Natural killer cell (primary cell): ENCODE results near the gene SLC7A14. TPM values are rescaled to one million over a fixed set of nuclear protein-coding genes. Genes with fewer than 3 reads are reported as not detected.

ENCODE experiments used
- ATAC-seq, 3 donors: fragments of 150-1000 bp in 2 of 3; fragments of 200-7000 bp in 1 of 3; cut with Tn5 transposase; 1 replicate in 1 of 3; 2 replicates in 2 of 3; pipeline ENCODE4 v1.10.0; 2021; ENCODE audit warnings: mild to moderate bottlenecking in 2 of 3, moderate library complexity in 2 of 3
- DNase-seq, 2 donors: peaks; one replicate each; pipeline versions ENCODE4 v3.0.0 to v3.0.0-alpha.2; 2013 to 2021; ENCODE audit warnings: mixed read lengths in 1 of 2
- H3K27ac ChIP-seq: one replicate; pipeline ENCODE4 v1.5.1; 2013; ENCODE audit warnings: mild to moderate bottlenecking, low read length
- H3K27me3 ChIP-seq: one replicate; pipeline ENCODE4 v1.6.1; 2013; ENCODE audit warnings: low read length; ENCODE audit not compliant: control insufficient read depth, insufficient read depth
- H3K36me3 ChIP-seq: one replicate; pipeline ENCODE4 v1.6.1; 2013; ENCODE audit warnings: low read length; ENCODE audit not compliant: control insufficient read depth, insufficient read depth
- H3K4me1 ChIP-seq: one replicate; pipeline ENCODE4 v1.6.1; 2013; ENCODE audit warnings: low read length; ENCODE audit not compliant: control insufficient read depth, insufficient read depth
- H3K4me3 ChIP-seq: one replicate; pipeline ENCODE4 v1.5.1; 2013; ENCODE audit warnings: low read length
- H3K9me3 ChIP-seq: one replicate; pipeline ENCODE4 v1.6.1; 2013; ENCODE audit warnings: low read length; ENCODE audit not compliant: control insufficient read depth, insufficient read depth
- H3K27ac Mint-ChIP-seq, 2 donors: one replicate each; pipeline ENCODE4 v1.8.0; 2022; ENCODE audit warnings: mild to moderate bottlenecking in 2 of 2, mixed read lengths in 2 of 2, moderate library complexity in 1 of 2
- H3K27me3 Mint-ChIP-seq, 2 donors: one replicate each; pipeline ENCODE4 v1.8.0; 2022; ENCODE audit warnings: low read depth in 2 of 2, mixed read lengths in 2 of 2
- H3K36me3 Mint-ChIP-seq: one replicate; pipeline ENCODE4 v1.8.0; 2022; ENCODE audit warnings: mixed read lengths
- H3K4me1 Mint-ChIP-seq, 2 donors: one replicate each; pipeline ENCODE4 v1.8.0; 2022; ENCODE audit warnings: mixed read lengths in 2 of 2
- H3K4me3 Mint-ChIP-seq: one replicate; pipeline ENCODE4 v1.8.0; 2022; ENCODE audit warnings: mild to moderate bottlenecking, moderate library complexity, mixed read lengths
- H3K9me3 Mint-ChIP-seq, 2 donors: one replicate each; pipeline ENCODE4 v1.8.0; 2022; ENCODE audit warnings: mixed read lengths in 2 of 2
- CTCF ChIP-seq: fragments of 200-600 bp; IDR thresholded peaks from one replicate; pipeline ENCODE4 v1.8.0; 2022; ENCODE audit warnings: antibody characterized with exemption
- WGBS: methylation state at CpG from one replicate; pipeline ENCODE4 v1.1.7; 2013; ENCODE audit warnings: missing lambda C conversion rate; ENCODE audit not compliant: insufficient coverage; 5-methylcytosine and 5-hydroxymethylcytosine counted together
- intact Hi-C: fragments of 100-400 bp; cut with micrococcal nuclease; formaldehyde crosslinking; loops from one replicate; pipeline ENCODE4 v1.14.2; 2022
- total RNA-seq, 4 donors: library from RNA; stranded (reverse); fragments of 120-200 nt in 1 of 4; gene quantifications; one replicate each; pipeline versions ENCODE4 v1.2.3 to v1.2.4, GENCODE V29; 2013 to 2022

Gene SLC7A14
- not detected for total RNA-seq
- total RNA-seq (2013), result not detected

DNA sequence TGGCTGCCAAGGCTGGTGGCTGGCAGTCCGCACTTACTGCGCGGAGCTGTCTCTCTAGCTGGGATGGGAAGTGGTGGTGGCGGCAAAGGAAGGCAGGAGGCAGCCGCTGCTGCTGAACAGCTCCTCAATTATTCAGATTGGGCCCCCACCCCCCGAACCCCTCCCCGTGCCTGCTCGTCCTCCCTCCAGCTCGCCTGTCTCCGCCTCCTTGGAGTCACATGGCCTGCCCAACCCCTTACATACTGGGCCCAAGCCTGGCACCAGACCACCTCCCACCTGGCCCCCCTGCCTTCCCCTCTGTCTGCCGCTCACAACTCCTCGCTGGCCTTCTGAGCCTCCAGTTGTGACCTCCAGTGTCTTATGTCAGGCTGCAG lies at the start of gene SLC7A14:
Gene SLC7A14, minus strand, starts transcription at position 139 of the 374 bp plus-strand sequence. CDS start 59,139 bp downstream, outside the sequence.
- ATAC-seq (no peak), DNase-seq (no peak)
- Histone ChIP-seq H3K27ac (no peak within 1 kb of the TSS), H3K4me3 (no peak within 1 kb of the TSS), H3K36me3 (no peaks in the 10 kb centered on the region), H3K4me1 (no peaks in the 10 kb centered on the region), H3K9me3 (peaks cover 2% of the 10 kb centered on the region), H3K27me3 (peaks cover 31% of the 10 kb centered on the region)
- Mint-ChIP-seq H3K4me1 (no peaks in the 10 kb centered on the region), H3K4me3 (no peak within 1 kb of the TSS), H3K27me3 (peaks cover 42 to 76% of the 10 kb centered on the region in 2 donors), H3K27ac (no peak within 1 kb of the TSS), H3K9me3 (peaks cover 3 to 4% of the 10 kb centered on the region in 2 donors), H3K36me3 (no peaks in the 10 kb centered on the region)
- WGBS, result 13% methylated on average over 11 of the region's 12 CpGs
- no peak for TF ChIP-seq CTCF
- intact Hi-C loops, result no loop called here

- Mint-ChIP-seq H3K4me1 (no peaks in the 10 kb centered on the region), H3K36me3 (no peaks in the 10 kb centered on the region), H3K4me3 (no peak overlapping the region), H3K27ac (no peak overlapping the region), H3K9me3 (no peaks in the 10 kb centered on the region), H3K27me3 (peaks cover 12 to 18% of the 10 kb centered on the region in 2 donors)
- H3K27me3 ChIP-seq, result no peaks in the 10 kb centered on the region
- H3K27ac ChIP-seq, result no peak overlapping the region
- DNase-seq, result no peak
- 65% methylated on average over 2 of the region's 2 CpGs for WGBS
- no peaks in the 10 kb centered on the region for H3K36me3 ChIP-seq
- intact Hi-C loops, result no loop called here
- H3K4me1 ChIP-seq, result no peaks in the 10 kb centered on the region
- H3K9me3 ChIP-seq, result no peaks in the 10 kb centered on the region
- no peak overlapping the region for H3K4me3 ChIP-seq
- no peak for TF ChIP-seq CTCF
- no peak for ATAC-seq
These were observed 49.5 kb upstream of the SLC7A14 start for GRCh38 chr3:170635385-170635735.

- ATAC-seq, result no peak
- Mint-ChIP-seq H3K9me3 (no peaks in the 10 kb centered on the region), H3K36me3 (no peaks in the 10 kb centered on the region), H3K27ac (no peak overlapping the region), H3K4me3 (no peak overlapping the region), H3K4me1 (no peaks in the 10 kb centered on the region), H3K27me3 (peaks cover 12 to 18% of the 10 kb centered on the region in 2 donors)
- intact Hi-C loops, result no loop called here
- Histone ChIP-seq H3K27ac (no peak overlapping the region), H3K4me1 (no peaks in the 10 kb centered on the region), H3K36me3 (no peaks in the 10 kb centered on the region), H3K4me3 (no peak overlapping the region), H3K9me3 (no peaks in the 10 kb centered on the region), H3K27me3 (no peaks in the 10 kb centered on the region)
- DNase-seq, result no peak
- no peak for TF ChIP-seq CTCF
- 75% methylated on average over 2 of the region's 3 CpGs for WGBS
These were observed 48.9 kb upstream of the SLC7A14 start for GRCh38 chr3:170634663-170635384.

GRCh38 chr3:170633573-170633972 lies 47.7 kb upstream of the SLC7A14 start:
- Mint-ChIP-seq H3K4me3 (no peak overlapping the region), H3K27ac (no peak overlapping the region), H3K27me3 (peaks cover 19 to 28% of the 10 kb centered on the region in 2 donors), H3K4me1 (no peaks in the 10 kb centered on the region), H3K9me3 (no peaks in the 10 kb centered on the region), H3K36me3 (no peaks in the 10 kb centered on the region)
- ATAC-seq (no peak), DNase-seq (no peak)
- Histone ChIP-seq H3K27me3 (no peaks in the 10 kb centered on the region), H3K36me3 (no peaks in the 10 kb centered on the region), H3K4me3 (no peak overlapping the region), H3K9me3 (no peaks in the 10 kb centered on the region), H3K27ac (no peak overlapping the region), H3K4me1 (no peaks in the 10 kb centered on the region)
- intact Hi-C loops, result no loop called here
- no peak for TF ChIP-seq CTCF
- 97% methylated on average over 4 of the region's 4 CpGs for WGBS
